Stimulated activated CD8-positive, alpha-beta memory T cell treated with anti-CD3 and anti-CD28 coated beads, Interleukin-12 subunit alpha, Interleukin-12 subunit beta, amount 100 ng/mL, for 24 hours (primary cell): ENCODE results near the gene DTNBP1.
A peak's percentile ranks its signal among the peaks of the same experiment; 100 is the strongest.

Experiments used
- DNase-seq: peaks from one replicate; pipeline ENCODE4 v3.0.0-alpha.2; 2020; ENCODE audit errors: extremely low read depth

DTNBP1 gene

GRCh38 chr6:15501826-15502445, 160.9 kb downstream of the DTNBP1 start:
- DNase-seq, result no peak

- DNase-seq, result no peak
Observed at GRCh38 chr6:15500901-15501825, 161.7 kb downstream of the DTNBP1 start.

GRCh38 chr6:15500078-15500740, 162.6 kb downstream of the DTNBP1 start:
- DNase-seq, result no peak

GRCh38 chr6:15499591-15499990, 163.2 kb downstream of the DTNBP1 start:
- no peak for DNase-seq

- no peak for DNase-seq
Observed at GRCh38 chr6:15499125-15499524, 163.7 kb downstream of the DTNBP1 start.

- DNase-seq, result no peak
Observed at GRCh38 chr6:15498640-15499039, 164.2 kb downstream of the DTNBP1 start.

- DNase-seq, result no peak
Observed at GRCh38 chr6:15496345-15497131, 166.3 kb downstream of the DTNBP1 start.

GRCh38 chr6:15495375-15495901, 167.4 kb downstream of the DTNBP1 start:
- no peak for DNase-seq

GRCh38 chr6:15493437-15494168, 169.2 kb downstream of the DTNBP1 start:
- no peak for DNase-seq

GRCh38 chr6:15491986-15492269, 170.9 kb downstream of the DTNBP1 start:
- DNase-seq, result no peak

- peak; percentile 32 for DNase-seq
Observed at GRCh38 chr6:15491255-15491985, 171.4 kb downstream of the DTNBP1 start.

GRCh38 chr6:15490242-15491100, 172.4 kb downstream of the DTNBP1 start:
- DNase-seq, result no peak

- no peak for DNase-seq
Observed at GRCh38 chr6:15489261-15489962, 173.4 kb downstream of the DTNBP1 start.

- no peak for DNase-seq
Observed at GRCh38 chr6:15487262-15487661, 175.6 kb downstream of the DTNBP1 start.

GRCh38 chr6:15485936-15486335, 176.9 kb downstream of the DTNBP1 start:
- no peak for DNase-seq

GRCh38 chr6:15484821-15485220, 178.0 kb downstream of the DTNBP1 start:
- no peak for DNase-seq

GRCh38 chr6:15484140-15484539, 178.7 kb downstream of the DTNBP1 start:
- DNase-seq, result no peak

- DNase-seq, result no peak
Observed at GRCh38 chr6:15483060-15483459, 179.8 kb downstream of the DTNBP1 start.
